Endothelial cell of umbilical vein (primary cell): ENCODE results near the gene CLDN3. TPM values are rescaled to one million over a fixed set of nuclear protein-coding genes. Genes with fewer than 3 reads are reported as not detected.

Experiments
- BruUV-seq: library from RNA; stranded (reverse); fragments of 400-500 nt; replicated peaks from 2 replicates; lab custom pipeline; 2021; lab: Mats Ljungman, UMichigan
- CTCF ChIA-PET: fragments of 300-600, 350-600 bp; sonication (Branson Sonifier 250); formaldehyde crosslinking; loops from one replicate; lab custom pipeline; 2021; ENCODE audit warnings: antibody characterized with exemption, inconsistent platforms; lab: Charles Lee
- POLR2A ChIA-PET: fragments of 300-600, 350-600 bp; sonication (Branson Sonifier 250); formaldehyde crosslinking; loops from one replicate; lab custom pipeline; 2021; ENCODE audit warnings: antibody characterized with exemption, inconsistent platforms; lab: Charles Lee
- DNase-seq: peaks from one replicate; pipeline ENCODE4 v3.0.0-alpha.2; 2011; ENCODE audit warnings: low read depth, low spot score
- FAIRE-seq: peaks from 2 replicates; lab custom pipeline; 2011; peaks lifted over from hg19 to GRCh38; lab: Jason Lieb, UNC
- H2AFZ ChIP-seq: 2 replicates; pipeline ENCODE4 v1.6.0; 2012; ENCODE audit warnings: low read depth, low read length, control low read depth, inconsistent platforms
- H3K27ac ChIP-seq: 2 replicates; pipeline ENCODE4 v1.5.1; 2011; ENCODE audit warnings: low read depth, mild to moderate bottlenecking, control low read depth, low read length, moderate library complexity; ENCODE audit not compliant: insufficient read depth
- H3K27me3 ChIP-seq, 2 experiments: 2 replicates each; pipeline versions ENCODE4 v1.6.0 to v1.6.1; 2011; ENCODE audit warnings: low read length in 2 of 2, mixed read lengths in 1 of 2; ENCODE audit not compliant: control insufficient read depth in 2 of 2, insufficient read depth in 2 of 2
- H3K36me3 ChIP-seq, 2 experiments: 2 replicates in 1 of 2; 3 replicates in 1 of 2; pipeline ENCODE4 v1.5.1; 2011; ENCODE audit warnings: low read length in 2 of 2, mild to moderate bottlenecking in 1 of 2, moderate library complexity in 1 of 2; ENCODE audit not compliant: control insufficient read depth in 2 of 2, insufficient read depth in 2 of 2; ENCODE audit errors: extremely low read depth in 1 of 2
- H3K4me1 ChIP-seq: 3 replicates; pipeline ENCODE4 v1.5.1; 2011; ENCODE audit warnings: mild to moderate bottlenecking, low read length; ENCODE audit not compliant: control insufficient read depth, insufficient read depth; ENCODE audit errors: extremely low read depth
- H3K4me2 ChIP-seq: 2 replicates; pipeline ENCODE4 v1.6.1; 2011; ENCODE audit warnings: low read length, control low read depth, mixed read lengths; ENCODE audit not compliant: insufficient read depth
- H3K4me3 ChIP-seq, 3 experiments: fragments of 200-600 bp in 1 of 3; sonication (generic), shearing (Covaris generic) in 1 of 3; replicated peaks in 1 of 3; 2 replicates each; pipeline ENCODE4 v1.5.1; 2011 to 2016; ENCODE audit warnings: control low read depth in 3 of 3, low read length in 3 of 3, mild to moderate bottlenecking in 2 of 3, inconsistent platforms in 1 of 3, low read depth in 1 of 3, moderate library complexity in 1 of 3; ENCODE audit not compliant: insufficient read depth in 1 of 3
- H3K79me2 ChIP-seq: 2 replicates; pipeline ENCODE4 v1.6.0; 2012; ENCODE audit warnings: low read length, inconsistent platforms; ENCODE audit not compliant: control insufficient read depth, insufficient read depth
- H3K9ac ChIP-seq: replicated peaks from 2 replicates; pipeline ENCODE3; 2011; ENCODE audit warnings: low read length, control low read depth; ENCODE audit not compliant: insufficient read depth; ENCODE audit errors: extremely low read depth
- H3K9me1 ChIP-seq: replicated peaks from 3 replicates; pipeline ENCODE4 v1.6.0; 2011; ENCODE audit warnings: mild to moderate bottlenecking, low read length; ENCODE audit not compliant: control insufficient read depth, insufficient read depth; ENCODE audit errors: extremely low read depth
- H3K9me3 ChIP-seq: replicated peaks from 2 replicates; pipeline ENCODE4 v1.5.1; 2012; ENCODE audit warnings: low read length, inconsistent platforms; ENCODE audit not compliant: control insufficient read depth, insufficient read depth
- H4K20me1 ChIP-seq: replicated peaks from 2 replicates; pipeline ENCODE3; 2011; ENCODE audit warnings: mild to moderate bottlenecking, low read length; ENCODE audit not compliant: control insufficient read depth, insufficient read depth; ENCODE audit errors: extremely low read depth
- CTCF ChIP-seq, 2 donors: IDR thresholded peaks; 1 replicate in 1 of 2; 2 replicates in 1 of 2; pipeline ENCODE4 v1.5.1; 2011; ENCODE audit warnings: low read length in 2 of 2, mild to moderate bottlenecking in 2 of 2, moderate library complexity in 2 of 2, control low read depth in 1 of 2, inconsistent platforms in 1 of 2, low read depth in 1 of 2; ENCODE audit not compliant: insufficient read depth in 1 of 2; ENCODE audit errors: extremely low read depth in 1 of 2
- EZH2 ChIP-seq: IDR thresholded peaks from 2 replicates; pipeline ENCODE4 v1.6.1; 2012; ENCODE audit warnings: borderline replicate concordance, low read depth, mild to moderate bottlenecking, moderate library complexity, low read length, inconsistent platforms; ENCODE audit not compliant: severe bottlenecking
- FOS ChIP-seq: IDR thresholded peaks from 2 replicates; pipeline ENCODE4 v1.6.1; 2011; ENCODE audit warnings: mild to moderate bottlenecking, low read length, moderate library complexity, borderline replicate concordance; ENCODE audit not compliant: insufficient read depth
- GATA2 ChIP-seq: IDR thresholded peaks from 2 replicates; pipeline ENCODE4 v1.7.0; 2011; ENCODE audit warnings: low read depth, mild to moderate bottlenecking, moderate library complexity, mixed read lengths, low read length; ENCODE audit not compliant: insufficient read length, insufficient read depth
- JUN ChIP-seq: IDR thresholded peaks from 2 replicates; pipeline ENCODE4 v1.6.1; 2011; ENCODE audit warnings: borderline replicate concordance, low read depth; ENCODE audit not compliant: insufficient read length, insufficient read depth
- MAX ChIP-seq: IDR thresholded peaks from 2 replicates; pipeline ENCODE4 v1.6.1; 2011; ENCODE audit not compliant: insufficient read depth, insufficient read length
- MYC ChIP-seq: IDR thresholded peaks from one replicate; pipeline ENCODE4 v1.6.1; 2011; ENCODE audit warnings: mild to moderate bottlenecking, low read depth, low read length
- POLR2A ChIP-seq: IDR thresholded peaks from 2 replicates; pipeline ENCODE4 v1.6.1; 2012; ENCODE audit warnings: low read depth, mild to moderate bottlenecking, control low read depth, low read length
- POLR2AphosphoS5 ChIP-seq: IDR thresholded peaks from 2 replicates; pipeline ENCODE4 v1.6.1; 2012; ENCODE audit warnings: low read depth, mild to moderate bottlenecking, control low read depth, low read length, moderate library complexity; ENCODE audit not compliant: insufficient read depth
- dilution Hi-C: fragments of 300-500 bp; cut with MboI; formaldehyde crosslinking; loops from one replicate; pipeline ENCODE4 v1.15.0; 2019; ENCODE audit warnings: low sequenced_read_pairs; ENCODE audit not compliant: extremely low pct_ligation_motif_present
- intact Hi-C: fragments of 100-400 bp; cut with micrococcal nuclease; formaldehyde crosslinking; loops from one replicate; pipeline ENCODE4 v1.10.0; 2022
- polyA plus RNA-seq, 4 experiments: library from polyadenylated mRNA; depleted of rRNA in 3 of 4; stranded (reverse) in 3 of 4; unstranded in 1 of 4; fragments of >200 nt; gene quantifications; 2 replicates each; pipeline versions ENCODE4 v1.2.1 to v1.2.3, GENCODE V29; 2011 to 2012; ENCODE audit warnings: missing spikeins in 1 of 4
- total RNA-seq: library from RNA; stranded (reverse); gene quantifications from 2 replicates; pipeline ENCODE4 v1.2.3, GENCODE V29; 2021

The CLDN3 gene
- total and polyA plus RNA-seq, 2 donors (not counting 3 experiments of a cell fraction or from before 2014, with no cell fraction given), result 0.62 to 1.9 TPM

GRCh38 chr7:73726083-73726466 lies 44.0 kb downstream of the CLDN3 start:
- intact Hi-C loops, result no loop called here

GRCh38 chr7:73723813-73724212 lies 46.3 kb downstream of the CLDN3 start:
- BruUV-seq, result no TSS peak
- Histone ChIP-seq H3K4me3 (no peak overlapping the region), H3K9me3 (no peaks in the 10 kb centered on the region), H3K4me2 (no peak overlapping the region), H3K27ac (no peak overlapping the region), H3K9ac (no peak overlapping the region), H3K27me3 (no peaks in the 10 kb centered on the region), H3K4me1 (peaks cover 1% of the 10 kb centered on the region), H3K36me3 (no peaks in the 10 kb centered on the region), H4K20me1 (no peaks in the 10 kb centered on the region), H3K79me2 (peaks cover 2% of the 10 kb centered on the region), H2AFZ (no peak overlapping the region), H3K9me1 (no peaks in the 10 kb centered on the region)
- TF ChIP-seq MAX, result no peak
- TF ChIP-seq CTCF (IDR thresholded peaks at IDR 0.05; ENCODE audit: extremely low read depth in 1 of 2, insufficient read depth in 1 of 2, low read depth in 1 of 2, low read length in 2 of 2), result no peak
- no peak for TF ChIP-seq POLR2AphosphoS5
- no peak for TF ChIP-seq GATA2
- TF ChIP-seq FOS, result no peak
- no peak for TF ChIP-seq MYC
- TF ChIP-seq POLR2A, result no peak
- TF ChIP-seq EZH2, result no peak
- TF ChIP-seq JUN, result no peak
- dilution Hi-C loops (no loop called here), intact Hi-C loops (loop anchor here (2.0 kb wide), 1 partner anchor 57 kb away; the partner anchor contains the start of gene VPS37D)
- ChIA-PET CTCF (interaction anchor here (0.6 to 8.6 kb wide), 5 partner anchors 10 to 113 kb away, joined by 3 to 270 read pairs (median 4); no protein-coding TSS in a partner anchor), POLR2A (no interaction called here)
- FAIRE-seq, result no peak
- DNase-seq, result no peak

More at GRCh38 chr7:73726083-73726466, 44.0 kb downstream of the CLDN3 start:
- no peaks in the 10 kb centered on the region for H3K36me3 ChIP-seq
- H4K20me1 ChIP-seq, result no peaks in the 10 kb centered on the region
- no peak overlapping the region for H3K4me2 ChIP-seq
- no peaks in the 10 kb centered on the region for H3K9me3 ChIP-seq
- H3K9me1 ChIP-seq, result no peaks in the 10 kb centered on the region
- POLR2A ChIA-PET, result no interaction called here
- H3K9ac ChIP-seq, result no peak overlapping the region
- CTCF ChIA-PET, result interaction anchor here (0.9 to 8.6 kb wide), 14 partner anchors 9 to 207 kb away, joined by 3 to 270 read pairs (median 9); partner anchors contain the start of gene VPS37D
- dilution Hi-C loops, result no loop called here
- peaks cover 5% of the 10 kb centered on the region for H3K4me1 ChIP-seq
- no peak for DNase-seq
- peak; percentile 26 for FAIRE-seq
- no peaks in the 10 kb centered on the region for H3K79me2 ChIP-seq
- H3K27ac ChIP-seq, result no peak overlapping the region
- H2AFZ ChIP-seq, result no peak overlapping the region
- TF ChIP-seq CTCF (IDR thresholded peaks at IDR 0.05; ENCODE audit: extremely low read depth in 1 of 2, insufficient read depth in 1 of 2, low read depth in 1 of 2, low read length in 2 of 2), result no peak
- no peak overlapping the region for H3K4me3 ChIP-seq
- no TSS peak for BruUV-seq
- H3K27me3 ChIP-seq, result no peaks in the 10 kb centered on the region
